Mucosa of stomach (tissue), 1 donor: ENCODE results near the gene HLA-DQA2.

Experiments
- H3K27me3 ChIP-seq: one replicate; pipeline ENCODE4 v1.7.0; 2013; ENCODE audit warnings: mild to moderate bottlenecking, low read length; ENCODE audit not compliant: control insufficient read depth, insufficient read depth
- H3K36me3 ChIP-seq: one replicate; pipeline ENCODE4 v1.7.0; 2013; ENCODE audit warnings: low read length; ENCODE audit not compliant: control insufficient read depth, insufficient read depth
- H3K4me1 ChIP-seq: one replicate; pipeline ENCODE4 v1.7.0; 2013; ENCODE audit warnings: mild to moderate bottlenecking, low read length; ENCODE audit not compliant: control insufficient read depth, insufficient read depth
- H3K4me3 ChIP-seq: one replicate; pipeline ENCODE4 v1.7.0; 2013; ENCODE audit warnings: low read length
- H3K9ac ChIP-seq: one replicate; pipeline ENCODE4 v1.7.0; 2013; ENCODE audit warnings: mild to moderate bottlenecking, low read length, moderate library complexity
- H3K9me3 ChIP-seq: one replicate; pipeline ENCODE4 v1.7.0; 2013; ENCODE audit warnings: mild to moderate bottlenecking, low read length, moderate library complexity; ENCODE audit not compliant: control insufficient read depth
- donor health status: Pancreatic carcinoma.

Gene HLA-DQA2

DNA sequence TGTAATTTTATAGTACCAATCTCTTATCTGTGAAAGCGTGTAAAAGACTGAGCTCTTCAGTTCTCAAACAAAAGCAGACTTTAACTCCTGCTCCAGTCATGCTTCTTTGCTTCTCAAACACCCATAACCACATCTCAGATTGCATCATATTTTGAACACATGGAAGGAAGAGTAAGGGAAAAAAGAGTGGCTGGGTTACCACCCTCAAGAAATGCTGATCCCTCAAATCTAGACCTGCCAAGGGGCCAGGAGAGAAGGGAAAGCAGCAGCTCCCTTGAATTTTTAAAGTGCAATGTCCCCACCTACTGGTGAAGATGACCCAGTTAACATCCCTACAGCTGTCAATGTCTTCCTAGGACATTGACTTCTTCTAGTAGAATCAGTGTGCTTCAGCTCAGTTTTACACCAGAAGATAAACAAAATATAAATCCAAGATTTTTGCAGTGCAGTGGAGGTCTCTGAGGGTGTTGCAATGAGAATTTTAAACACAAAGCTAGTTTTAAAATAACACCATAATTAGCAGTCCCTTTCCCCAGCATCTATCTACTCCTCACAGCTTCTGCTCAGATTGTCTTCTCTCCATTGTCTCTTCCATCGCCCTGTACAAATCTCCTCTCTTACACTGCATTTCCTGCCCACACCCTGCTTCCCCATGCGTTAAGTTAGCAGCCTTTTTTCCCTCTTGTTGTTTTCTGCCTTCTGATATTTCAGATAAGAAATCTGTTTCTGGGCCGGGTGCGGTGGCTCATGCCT, 44.8 kb downstream of the HLA-DQA2 start:
- H3K27me3 ChIP-seq: no peaks in the 10 kb centered on the region
- H3K4me1 ChIP-seq: no peaks in the 10 kb centered on the region
- H3K9me3 ChIP-seq: no peaks in the 10 kb centered on the region
- H3K4me3 ChIP-seq: no peak overlapping the region
- no peak overlapping the region for H3K9ac ChIP-seq
- no peaks in the 10 kb centered on the region for H3K36me3 ChIP-seq

DNA sequence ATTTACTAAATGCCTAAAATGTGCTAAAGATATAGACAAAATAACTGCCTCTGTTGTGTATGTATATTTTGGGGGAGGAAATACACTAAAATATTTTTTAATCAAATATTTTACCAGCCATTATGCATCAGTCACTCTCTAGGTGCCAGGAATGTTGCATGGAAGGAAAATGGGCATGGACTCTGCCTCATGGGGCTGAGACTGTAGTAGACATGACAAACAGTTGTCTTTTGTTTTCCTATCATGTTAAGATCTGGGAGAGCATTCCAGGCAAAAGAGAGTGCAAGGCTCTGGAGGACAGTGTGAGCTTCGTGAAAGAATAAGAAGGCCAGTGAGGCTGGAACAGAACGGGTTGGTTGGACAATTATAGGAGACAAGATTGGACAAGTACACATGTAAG, 49.1 kb downstream of the HLA-DQA2 start:
- Histone ChIP-seq H3K27me3 (no peaks in the 10 kb centered on the region), H3K4me1 (no peaks in the 10 kb centered on the region), H3K9me3 (no peaks in the 10 kb centered on the region), H3K36me3 (no peaks in the 10 kb centered on the region), H3K9ac (no peak overlapping the region), H3K4me3 (no peak overlapping the region)

GRCh38 chr6:32792901-32793435, 51.8 kb downstream of the HLA-DQA2 start:
- H3K4me1 ChIP-seq: peaks cover 4% of the 10 kb centered on the region
- H3K36me3 ChIP-seq: no peaks in the 10 kb centered on the region
- no peaks in the 10 kb centered on the region for H3K9me3 ChIP-seq
- peaks cover 6% of the 10 kb centered on the region for H3K27me3 ChIP-seq
- no peak overlapping the region for H3K9ac ChIP-seq
- no peak overlapping the region for H3K4me3 ChIP-seq

GRCh38 chr6:32794510-32794909, 53.3 kb downstream of the HLA-DQA2 start:
- Histone ChIP-seq H3K4me1 (peaks cover 4% of the 10 kb centered on the region), H3K9me3 (no peaks in the 10 kb centered on the region), H3K36me3 (no peaks in the 10 kb centered on the region), H3K27me3 (peaks cover 10% of the 10 kb centered on the region), H3K9ac (no peak overlapping the region), H3K4me3 (no peak overlapping the region)
